GM18951 (cell line): Measurements from ENCODE around the gene L2HGDH.

Experiments used
- POLR2A ChIP-seq: IDR thresholded peaks from 4 replicates; pipeline ENCODE4 v1.6.1; 2011; ENCODE audit warnings: mild to moderate bottlenecking; ENCODE audit not compliant: insufficient read length, insufficient read depth; ENCODE audit errors: extremely low read depth
- in situ Hi-C: fragments of 300-500 bp; cut with MboI; formaldehyde crosslinking; loops from one replicate; pipeline ENCODE4 v1.12.0; 2022; ENCODE audit warnings: low sequenced_read_pairs, mixed read lengths, inconsistent platforms; ENCODE audit not compliant: unreplicated experiment

Gene L2HGDH

DNA sequence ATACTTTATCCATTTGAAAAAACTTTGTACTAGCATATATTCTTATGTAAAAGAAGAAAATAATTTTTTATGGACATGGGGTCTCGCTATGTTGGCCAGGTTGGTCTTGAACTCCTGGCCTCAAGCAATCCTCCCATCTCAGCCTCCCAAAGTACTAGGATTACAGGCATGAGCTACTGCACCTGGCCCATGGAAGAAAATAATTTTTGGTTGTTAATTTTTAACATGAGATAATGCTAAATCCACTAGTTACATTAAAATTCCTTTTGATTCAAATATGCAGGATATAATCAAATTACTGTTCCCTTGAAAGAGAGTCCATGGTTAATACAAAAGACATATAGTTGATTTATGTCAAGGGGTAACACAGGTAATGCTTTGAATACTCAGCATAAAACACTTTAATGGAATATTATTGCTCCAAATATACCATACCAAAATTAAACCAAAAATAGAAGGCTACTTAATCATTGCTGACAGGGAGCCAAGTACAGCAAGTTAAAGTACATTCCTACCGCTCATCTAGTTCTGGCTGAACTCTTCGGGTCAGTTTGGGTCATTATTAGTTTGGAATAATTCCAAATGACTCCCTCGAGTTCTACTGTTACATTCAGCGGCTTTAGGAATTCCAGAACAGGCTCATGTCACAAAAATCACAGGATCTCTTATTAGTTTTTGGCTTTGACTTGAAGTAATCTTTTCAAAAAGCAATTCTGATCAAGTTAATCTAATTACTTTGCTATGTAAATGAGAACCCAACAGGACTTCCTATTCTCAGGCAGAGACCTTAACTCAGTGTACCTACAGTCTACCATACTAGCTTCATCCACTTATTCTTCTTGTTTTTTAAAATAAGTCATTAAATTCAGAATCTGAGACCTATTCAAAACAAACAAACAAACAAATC is 86.7 kb downstream of the L2HGDH start:
- TF ChIP-seq POLR2A = no peak
- in situ Hi-C loops = no loop called here

DNA sequence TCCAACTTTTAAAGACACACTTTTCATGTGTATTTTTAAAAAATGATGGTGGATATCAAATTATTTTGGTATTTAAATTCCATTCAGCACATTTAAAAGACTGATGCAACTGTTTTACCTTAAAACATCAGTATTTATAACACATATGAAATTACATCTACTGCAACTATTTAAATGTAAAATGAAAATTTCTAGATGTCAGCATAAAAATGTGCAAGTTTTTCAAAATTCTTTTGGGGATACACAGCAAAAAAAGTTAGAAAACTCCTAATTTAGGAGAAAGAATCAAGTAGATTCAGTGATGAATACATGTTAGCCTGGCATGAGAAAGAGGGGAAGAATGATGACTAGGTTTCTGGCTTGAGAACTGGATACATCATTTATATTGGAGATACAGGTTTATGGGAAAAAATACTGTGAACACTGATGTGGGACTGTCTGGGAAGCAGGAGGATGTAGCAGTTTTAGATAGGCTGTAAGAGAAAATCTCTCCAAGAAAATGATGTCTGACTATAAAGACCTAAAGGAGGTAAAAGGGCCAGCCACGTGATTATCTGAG is 89.9 kb downstream of the L2HGDH start:
- no peak for TF ChIP-seq POLR2A
- in situ Hi-C loops = no loop called here

DNA sequence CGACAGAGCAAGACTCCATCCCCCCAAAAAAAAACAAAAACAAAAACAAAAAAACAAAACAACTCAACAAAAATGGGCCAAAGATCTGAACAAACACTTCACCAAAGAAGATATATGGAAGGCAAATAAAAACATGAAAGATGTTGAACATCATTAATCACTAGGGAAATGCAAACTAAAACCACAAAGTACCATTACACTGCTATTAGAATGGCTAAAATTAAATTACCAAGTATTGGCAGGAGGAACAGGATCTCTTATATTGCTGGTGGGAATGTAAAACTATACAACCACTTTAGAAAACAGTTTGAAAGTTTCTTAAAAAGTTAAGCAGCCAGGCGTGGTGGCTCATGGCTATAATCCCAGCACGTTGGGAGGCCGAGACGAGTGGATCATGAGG is 93.5 kb downstream of the L2HGDH start:
- in situ Hi-C loops = no loop called here

DNA sequence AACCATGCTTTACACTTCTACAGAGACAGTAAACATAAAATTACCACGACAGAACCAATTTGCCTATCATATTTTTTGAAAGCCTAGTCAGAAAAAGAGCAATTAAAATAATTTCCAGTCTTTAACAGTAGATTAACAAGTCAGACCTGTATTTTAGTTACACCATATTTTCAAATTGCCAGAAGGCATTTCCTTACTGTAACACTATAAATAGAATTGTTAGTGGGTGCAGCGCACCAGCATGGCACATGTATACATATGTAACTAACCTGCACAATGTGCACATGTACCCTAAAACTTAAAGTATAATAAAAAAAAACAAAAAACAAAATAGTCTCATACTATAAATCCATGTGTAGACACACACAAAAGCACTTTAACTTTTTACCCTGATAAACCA is 96.6 kb downstream of the L2HGDH start:
- in situ Hi-C loops = no loop called here
- no peak for TF ChIP-seq POLR2A

More for the DNA sequence above, 93.5 kb downstream of the L2HGDH start:
- no peak for TF ChIP-seq POLR2A

DNA sequence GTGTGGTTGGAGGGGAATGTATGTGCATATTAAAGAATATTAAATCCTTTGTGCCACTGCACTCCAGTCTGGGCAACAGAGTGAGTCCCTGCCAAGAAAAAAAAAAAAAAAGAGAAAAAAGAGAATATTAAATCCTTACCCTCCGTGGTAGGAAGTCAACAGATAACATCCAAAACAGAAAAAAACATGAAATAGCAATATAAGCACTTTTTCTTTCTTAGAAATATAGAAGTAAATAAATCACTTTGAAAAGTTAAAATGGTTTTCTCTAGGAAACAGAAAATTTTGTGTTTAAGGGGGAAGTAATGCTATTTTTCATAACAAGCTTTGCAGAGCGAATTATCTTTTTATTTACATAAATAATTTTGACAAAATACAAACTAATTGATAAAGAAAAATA is 98.2 kb downstream of the L2HGDH start:
- in situ Hi-C loops = no loop called here
- TF ChIP-seq POLR2A = no peak

DNA sequence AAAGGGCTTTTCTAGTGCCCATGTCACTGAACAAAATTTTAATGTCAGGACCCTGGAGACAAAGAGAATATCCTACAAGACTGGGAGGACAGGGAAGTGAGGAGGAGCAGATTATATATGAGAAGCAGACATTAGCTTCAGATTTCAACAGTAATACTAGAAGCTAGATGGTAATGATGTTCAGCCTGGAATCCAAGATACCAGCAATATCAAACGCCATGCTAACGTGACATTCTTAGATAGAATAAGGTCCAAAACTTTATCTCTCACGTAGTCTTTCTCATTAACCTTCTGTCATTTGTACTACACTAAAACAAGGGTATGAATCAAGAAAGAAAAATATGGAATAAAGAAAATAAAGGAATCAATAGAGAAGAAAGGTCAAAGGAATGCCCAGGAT is 99.3 kb downstream of the L2HGDH start:
- no peak for TF ChIP-seq POLR2A

DNA sequence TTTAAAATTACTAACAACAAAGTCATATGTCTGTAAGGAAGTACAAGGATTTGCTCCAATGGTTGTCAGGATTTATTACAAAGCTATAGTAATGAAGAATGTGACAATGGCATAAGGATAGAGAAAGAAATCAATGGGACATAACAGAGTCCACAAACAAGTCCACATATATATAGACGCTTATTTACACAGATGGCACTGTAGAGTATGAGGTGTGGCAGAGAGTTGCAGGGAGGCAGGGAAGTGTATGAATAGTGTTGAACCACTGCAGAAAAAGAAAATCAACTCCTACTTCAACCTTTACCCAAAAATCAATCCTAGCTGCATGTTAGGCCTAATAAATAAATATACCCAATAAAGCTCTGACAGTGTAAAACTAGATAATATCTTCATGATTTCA is 102.0 kb downstream of the L2HGDH start:
- TF ChIP-seq POLR2A = no peak
- in situ Hi-C loops = no loop called here

More for the DNA sequence above, 99.3 kb downstream of the L2HGDH start:
- in situ Hi-C loops = no loop called here

DNA sequence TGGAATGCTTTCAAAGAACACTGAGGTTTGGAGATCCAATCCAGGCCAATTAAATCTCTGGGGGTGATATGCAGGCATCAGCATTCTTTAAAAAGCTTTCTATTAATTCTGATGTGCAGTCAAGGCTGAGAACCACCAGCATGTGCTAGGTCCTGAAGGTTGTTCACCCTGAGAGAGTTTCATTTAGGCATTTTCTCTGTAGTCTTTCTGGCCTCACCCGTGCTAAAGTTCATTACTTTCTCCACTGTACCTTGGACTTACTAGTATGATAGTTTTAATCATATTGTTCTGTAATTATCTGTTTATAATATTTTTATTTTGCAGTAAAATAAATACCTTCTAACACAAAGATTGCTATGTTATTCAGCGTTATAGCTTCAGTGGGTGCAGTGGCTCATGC is 113.5 kb downstream of the L2HGDH start:
- no peak for TF ChIP-seq POLR2A
- in situ Hi-C loops = no loop called here

DNA sequence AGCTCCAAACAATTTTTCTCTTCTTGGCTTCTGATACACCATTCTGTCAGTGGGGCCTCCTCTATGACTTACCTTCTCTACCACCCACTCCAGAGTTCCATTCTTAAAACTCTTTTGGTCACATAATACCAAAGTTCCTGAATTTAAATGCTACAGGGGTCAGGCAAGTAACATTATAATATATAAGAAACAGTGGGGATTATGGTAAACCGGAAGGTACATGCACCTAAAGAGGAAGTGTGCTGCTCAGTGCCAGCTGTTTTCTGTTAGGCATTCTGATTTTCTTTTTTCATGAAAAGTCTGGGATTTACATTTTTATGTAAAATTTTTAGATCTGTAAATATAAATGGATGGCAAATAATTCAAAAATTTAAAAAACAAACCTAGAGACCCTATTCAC is 120.5 kb downstream of the L2HGDH start:
- TF ChIP-seq POLR2A = no peak
- in situ Hi-C loops = no loop called here
